B cell (primary cell): ENCODE data around the gene GASK1A.

Experiments used
- CTCF ChIP-seq: fragments of 200-600 bp; IDR thresholded peaks from one replicate; pipeline ENCODE4 v1.8.0; 2022; ENCODE audit warnings: antibody characterized with exemption, mild to moderate bottlenecking
- EZH2 ChIP-seq: IDR thresholded peaks from 2 replicates; pipeline ENCODE4 v1.6.1; 2012; ENCODE audit warnings: borderline replicate concordance, low read depth, mild to moderate bottlenecking, moderate library complexity, low read length; ENCODE audit not compliant: insufficient read depth, poor library complexity, severe bottlenecking

- no peak for TF ChIP-seq EZH2
- TF ChIP-seq CTCF = no peak
These were observed 82.2 kb downstream of the GASK1A start for GRCh38 chr3:43061101-43061895.
